ENCODE measurements around the gene ATP6V1C2. TPM values are rescaled to one million over a fixed set of nuclear protein-coding genes. Genes with fewer than 3 reads are reported as not detected.

The ATP6V1C2 gene
- total RNA-seq: 0.24 and 0.43 TPM in 2 replicates

DNA sequence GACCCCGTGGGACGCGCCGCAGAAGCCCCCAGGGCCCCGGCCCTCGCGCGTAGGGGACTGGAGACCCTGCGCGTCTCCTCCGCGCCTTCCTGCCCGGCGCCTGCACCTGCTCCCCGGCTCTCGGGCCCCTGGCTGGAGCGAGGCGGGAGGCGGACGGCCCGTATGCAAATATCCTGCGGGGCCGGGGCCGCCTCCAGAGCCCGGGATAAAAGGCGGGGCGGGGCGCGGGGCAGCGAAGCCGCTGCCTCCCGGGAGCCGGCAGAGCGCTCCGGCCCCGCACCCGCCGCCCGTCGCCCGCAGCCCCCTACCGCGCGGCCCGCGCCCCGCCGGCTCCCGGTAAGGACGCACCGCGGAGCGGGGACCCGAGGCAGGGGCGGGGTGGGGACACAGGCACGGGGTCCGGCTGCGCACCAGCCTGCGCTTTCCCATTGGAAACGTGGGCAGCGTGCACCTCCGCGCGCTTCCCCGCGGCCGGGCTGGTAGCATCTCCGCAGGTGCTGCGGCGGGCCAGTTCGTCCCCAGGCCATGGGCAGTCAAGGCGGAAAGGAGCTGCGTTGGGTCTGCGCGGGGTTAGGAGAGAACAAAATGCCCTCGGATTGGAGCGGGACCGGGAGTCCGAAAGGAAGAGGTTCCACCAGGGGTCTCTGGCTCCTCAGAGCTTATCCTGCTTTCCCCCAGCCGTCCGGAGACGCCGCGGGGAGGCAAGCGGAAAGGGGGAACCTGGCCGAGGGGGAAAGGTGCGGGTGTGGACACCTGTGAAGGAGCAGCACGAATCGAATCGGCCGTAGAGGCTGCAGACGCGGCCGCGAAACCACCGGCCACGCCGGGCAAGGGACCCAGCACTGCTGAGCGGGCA is at the start of gene ATP6V1C2:
TSS of gene ATP6V1C2 (plus strand) at position 235 of the 856 bp plus-strand sequence. CDS start 1,220 bp downstream, outside the sequence.

GRCh38 chr2:10812362-10813162 is 91.1 kb downstream of the ATP6V1C2 start, which contains the start of gene PDIA6:
Gene PDIA6 (minus strand): TSS chr2:10812785. CDS start chr2:10812696, 89 bp downstream.

Other genes with a start within 250 kb of the ATP6V1C2 start
- gene NOL10, start 31.7 kb upstream of the ATP6V1C2 start, total RNA-seq: 35.4 and 43.7 TPM in 2 replicates
- gene PDIA6, start 91.2 kb downstream of the ATP6V1C2 start, total RNA-seq: 363 and 448 TPM in 2 replicates
- gene KCNF1, start 190.3 kb downstream of the ATP6V1C2 start, total RNA-seq: 0.48 TPM in 1 of 2 replicates, not detected in the other

Data from tracheal epithelial cell (primary cell).